Measurements from ENCODE around the gene ZNF513. TPM values are rescaled to one million over a fixed set of nuclear protein-coding genes. Genes with fewer than 3 reads are reported as not detected.

The ZNF513 gene
- total RNA-seq: 29.0 and 31.7 TPM in 2 replicates
- total RNA-seq (2013): 11.1 TPM
- polyA plus RNA-seq: 29.5 and 36.8 TPM in 2 replicates
- polyA minus RNA-seq: 18.8 and 30.0 TPM in 2 replicates

- Histone ChIP-seq H3K9me3 (ENCODE audit: control extremely low read depth in 1 of 3, control insufficient read depth in 2 of 3, insufficient read depth in 1 of 3, low read length in 2 of 3) (no peaks in the 10 kb centered on the region), H3K79me2 (ENCODE audit: control insufficient read depth, insufficient read depth, low read length) (peaks cover 44% of the 10 kb centered on the region), H3K4me3 (ENCODE audit: control extremely low read depth in 1 of 5, extremely low read depth in 1 of 5, insufficient read depth in 1 of 5, low read depth in 2 of 5, low read length in 4 of 5) (peak within 1 kb of the TSS; percentile 40 to 66 (median 63)), H3K27me3 (replicated peaks in 1 of 4; ENCODE audit: control extremely low read depth in 1 of 4, control insufficient read depth in 3 of 4, insufficient read depth in 4 of 4, low read length in 3 of 4) (no peaks in the 10 kb centered on the region), H3K4me1 (ENCODE audit: control insufficient read depth in 2 of 2, insufficient read depth in 2 of 2, low read length in 2 of 2) (peaks cover 16 to 20% of the 10 kb centered on the region in 2 donors), H3K9ac (ENCODE audit: low read length) (peak within 1 kb of the TSS; percentile 78), H4K20me1 (ENCODE audit: control insufficient read depth, insufficient read depth, low read length, poor library complexity, severe bottlenecking) (peaks cover 31% of the 10 kb centered on the region), H3K4me2 (replicated peaks; ENCODE audit: low read depth, low read length, poor library complexity, severe bottlenecking) (peak within 1 kb of the TSS; percentile 88), H2AFZ (ENCODE audit: insufficient read depth, low read depth, low read length, poor library complexity, severe bottlenecking) (peak within 1 kb of the TSS; percentile 92), H3K27ac (ENCODE audit: low read length in 2 of 2) (peak within 1 kb of the TSS; percentile 56 to 94), H3K36me3 (replicated peaks in 1 of 2; ENCODE audit: control extremely low read depth in 1 of 2, control insufficient read depth in 1 of 2, extremely low read depth in 1 of 2, insufficient read depth in 2 of 2, low read length in 1 of 2) (peaks cover 7 to 63% of the 10 kb centered on the region in 2 experiments)
- H3K27ac Mint-ChIP-seq: peak within 1 kb of the TSS; percentile 96
- H3K9me3 Mint-ChIP-seq (ENCODE audit: insufficient read depth): no peaks in the 10 kb centered on the region
- H3K4me3 Mint-ChIP-seq: peak within 1 kb of the TSS; percentile 94
- H3K4me1 Mint-ChIP-seq: peaks cover 30% of the 10 kb centered on the region
- ChIA-PET CTCF (interaction anchor here (1.5 to 2.4 kb wide), 5 partner anchors 10 to 78 kb away, joined by 3 to 12 read pairs (median 7); partner anchors contain the start of genes NRBP1, PPM1G and SNX17), POLR2A (interaction anchor here (0.6 to 2.6 kb wide), 7 partner anchors 10 to 169 kb away, joined by 3 to 36 read pairs (median 5); partner anchors contain the start of genes ATRAID, EIF2B4, GTF3C2 and MPV17)
- DNase-seq (peak; percentile 92), ATAC-seq (ENCODE audit: low read depth) (peak; percentile 94)
- no peak for TF ChIP-seq EZH2 (IDR thresholded peaks at IDR 0.05; ENCODE audit: borderline replicate concordance, insufficient read depth, low read depth, low read length, poor library complexity, severe bottlenecking)
- TF ChIP-seq CTCF (IDR thresholded peaks at IDR 0.05): no peak
- intact Hi-C loops (cut with micrococcal nuclease): loop anchor here (1.0 to 2.0 kb wide), 7 partner anchors 11 to 248 kb away; partner anchors contain the start of genes CCDC121, EIF2B4, GPN1 and GTF3C2
- no peaks in the 10 kb centered on the region for H3K27me3 Mint-ChIP-seq
- WGBS (ENCODE audit: insufficient coverage): 11% methylated on average over 50 of the region's 67 CpGs
These were observed at the start of gene ZNF513 for GRCh38 chr2:27380626-27381545. ZNF513 (minus strand) TSS chr2:27380734; CDS start chr2:27380526, 208 bp downstream.
